Measurements from ENCODE around the gene TANGO6. TPM values are rescaled to one million over a fixed set of nuclear protein-coding genes. Genes with fewer than 3 reads are reported as not detected.

Gene TANGO6
- total RNA-seq, 4 donors from 2014 or later, result 16.7 to 24.4 (median 20.2) TPM

- Histone ChIP-seq H3K27ac (peak overlapping the region in 2 of 3 donors; percentile 23 to 32), H3K9me3 (no peaks in the 10 kb centered on the region), H3K4me3 (replicated peaks in 1 of 3) (no peak overlapping the region), H3K36me3 (no peaks in the 10 kb centered on the region), H3K27me3 (no peaks in the 10 kb centered on the region), H3K4me1 (peaks cover 20 to 39% of the 10 kb centered on the region in 2 donors)
- DNase-seq, result no peak
- 97% methylated on average over 5 of the region's 5 CpGs for WGBS, 2 donors
- intact Hi-C loops (cut with DNase I), result no loop called here
- TF ChIP-seq POLR2A (IDR thresholded peaks at IDR 0.05), result no peak
- no peak for TF ChIP-seq CTCF (IDR thresholded peaks at IDR 0.05)
These were observed 226.2 kb downstream of the TANGO6 start for GRCh38 chr16:69069504-69069903.

- no peak for TF ChIP-seq POLR2A (IDR thresholded peaks at IDR 0.05)
- TF ChIP-seq CTCF (IDR thresholded peaks at IDR 0.05), result no peak
- H3K36me3 ChIP-seq, result no peaks in the 10 kb centered on the region
- peaks cover 20 to 29% of the 10 kb centered on the region in 2 donors for H3K4me1 ChIP-seq
- DNase-seq, result no peak
- no peak overlapping the region for H3K4me3 ChIP-seq (replicated peaks in 1 of 3)
- WGBS, 2 donors, result 68 to 71% methylated on average over 3 of the region's 3 CpGs
- H3K27me3 ChIP-seq, result no peaks in the 10 kb centered on the region
- intact Hi-C loops (cut with DNase I), result loop anchor here (10.0 kb wide), 1 partner anchor 86 kb away; no protein-coding TSS in a partner anchor
- no peaks in the 10 kb centered on the region for H3K9me3 ChIP-seq
- peak overlapping the region; percentile 91 to 93 (median 91) for H3K27ac ChIP-seq
These were observed 227.7 kb downstream of the TANGO6 start for GRCh38 chr16:69071036-69071435.

GRCh38 chr16:69072640-69072974 lies 229.3 kb downstream of the TANGO6 start:
- intact Hi-C loops (cut with DNase I), result loop anchor here (10.0 kb wide), 1 partner anchor 88 kb away; no protein-coding TSS in a partner anchor
- H3K36me3 ChIP-seq, result no peaks in the 10 kb centered on the region
- WGBS, 2 donors, result 26% methylated on average over 2 of the region's 2 CpGs

GRCh38 chr16:69073181-69073702 lies 229.9 kb downstream of the TANGO6 start:
- no peaks in the 10 kb centered on the region for H3K9me3 ChIP-seq
- intact Hi-C loops (cut with DNase I), result loop anchor here (10.0 kb wide), 1 partner anchor 88 kb away; no protein-coding TSS in a partner anchor
- no peak for DNase-seq

More at GRCh38 chr16:69072640-69072974, 229.3 kb downstream of the TANGO6 start:
- Histone ChIP-seq H3K27ac (peak overlapping the region; percentile 91 to 93 (median 91)), H3K9me3 (no peaks in the 10 kb centered on the region), H3K27me3 (no peaks in the 10 kb centered on the region), H3K4me3 (replicated peaks in 1 of 3) (no peak overlapping the region), H3K4me1 (peaks cover 29 to 34% of the 10 kb centered on the region in 2 donors)
- peak; percentile 51 to 59 for DNase-seq
- no peak for TF ChIP-seq CTCF (IDR thresholded peaks at IDR 0.05)
- TF ChIP-seq POLR2A (IDR thresholded peaks at IDR 0.05), result no peak

More at GRCh38 chr16:69073181-69073702, 229.9 kb downstream of the TANGO6 start:
- Histone ChIP-seq H3K4me1 (peaks cover 31 to 40% of the 10 kb centered on the region in 2 donors), H3K27ac (peak overlapping the region; percentile 91 to 93 (median 91)), H3K36me3 (no peaks in the 10 kb centered on the region), H3K27me3 (no peaks in the 10 kb centered on the region), H3K4me3 (replicated peaks in 1 of 3) (no peak overlapping the region)
- TF ChIP-seq POLR2A (IDR thresholded peaks at IDR 0.05) (no peak), CTCF (IDR thresholded peaks at IDR 0.05) (no peak)
- WGBS, 2 donors, result 84 to 91% methylated on average over 10 of the region's 10 CpGs
